H1 (cell line): ENCODE results near the gene GRID1. TPM values are rescaled to one million over a fixed set of nuclear protein-coding genes. Genes with fewer than 3 reads are reported as not detected.

Source experiments
- CREB1 ChIP-seq: IDR thresholded peaks from 2 replicates; pipeline ENCODE4 v1.6.1; 2012; ENCODE audit warnings: inconsistent platforms
- E2F6 ChIP-seq: IDR thresholded peaks from 2 replicates; pipeline ENCODE4 v1.6.1; 2012; ENCODE audit warnings: inconsistent platforms
- EZH2 ChIP-seq: fragments of 200-600 bp; sonication (generic); IDR thresholded peaks from 2 replicates; pipeline ENCODE4 v1.7.1; 2012; ENCODE audit warnings: low read depth, mild to moderate bottlenecking, moderate library complexity, low read length, inconsistent platforms; ENCODE audit not compliant: severe bottlenecking
- KDM1A ChIP-seq: fragments of 200-600, 300-600 bp; sonication (generic); IDR thresholded peaks from 2 replicates; pipeline ENCODE4 v1.7.1; 2016; ENCODE audit warnings: mild to moderate bottlenecking, low read length, borderline replicate concordance
- KDM5A ChIP-seq: fragments of 200-600 bp; IDR thresholded peaks from 2 replicates; pipeline ENCODE4 v1.7.1; 2012; ENCODE audit warnings: mild to moderate bottlenecking, low read length, inconsistent platforms, mixed read lengths
- MAFK ChIP-seq: IDR thresholded peaks from 2 replicates; pipeline ENCODE4 v1.6.1; 2012; ENCODE audit warnings: low read depth, mild to moderate bottlenecking, improper control_type of control experiment, low read length
- NRF1 ChIP-seq: IDR thresholded peaks from 2 replicates; pipeline ENCODE4 v1.6.1; 2011; ENCODE audit warnings: mild to moderate bottlenecking, low read depth, low read length, improper control_type of control experiment
- PHF8 ChIP-seq: fragments of 200-600 bp; sonication (generic); conservative IDR thresholded peaks from 2 replicates; pipeline ENCODE4 v1.7.1; 2012; ENCODE audit warnings: low read depth, mild to moderate bottlenecking, inconsistent platforms, low read length, moderate library complexity
- RBBP5 ChIP-seq: IDR thresholded peaks from 2 replicates; pipeline ENCODE4 v1.7.1; 2012; ENCODE audit warnings: low read depth, mild to moderate bottlenecking, inconsistent platforms, low read length, moderate library complexity, borderline replicate concordance
- RFX5 ChIP-seq: IDR thresholded peaks from 2 replicates; pipeline ENCODE4 v1.6.1; 2011; ENCODE audit warnings: low read depth, low read length, improper control_type of control experiment, borderline replicate concordance
- SP4 ChIP-seq: IDR thresholded peaks from 2 replicates; pipeline ENCODE4 v1.6.1; 2012; ENCODE audit warnings: low read length, inconsistent platforms
- TBP ChIP-seq: IDR thresholded peaks from 2 replicates; pipeline ENCODE4 v1.6.1; 2011; ENCODE audit warnings: low read depth, low read length, improper control_type of control experiment
- polyA plus RNA-seq, 7 experiments: library from polyadenylated mRNA; depleted of rRNA in 3 of 7; stranded (reverse) in 5 of 7; unstranded in 2 of 7; fragments of >200 nt in 5 of 7; fragments of 200-250 nt in 2 of 7; gene quantifications; 1 replicate in 5 of 7; 2 replicates in 1 of 7; 4 replicates in 1 of 7; pipeline versions ENCODE4 v1.2.1 to v1.2.3, GENCODE V29; 2011 to 2013; ENCODE audit warnings: missing spikeins in 2 of 7, mixed read lengths in 2 of 7
- total RNA-seq: library from RNA; stranded (reverse); fragmentation: NEBNext Ultra II Directional; extraction: Animal tissue kit (Norgen Biotek cat#: 25700); gene quantifications from 2 replicates; pipeline ENCODE4 v1.2.1, GENCODE V29; 2021

The GRID1 gene
- total and polyA plus RNA-seq, 2 of the 8 experiments (the other 6 are each of a cell fraction or from before 2014, with no cell fraction given): 0.22 to 0.30 TPM

GRCh38 chr10:86335257-86335656, 31.3 kb downstream of the GRID1 start (continued):
- TF ChIP-seq SP4 (no peak), PHF8 (no peak), MAFK (no peak), CREB1 (no peak), TBP (no peak), RBBP5 (no peak), EZH2 (no peak), KDM5A (no peak), E2F6 (no peak), KDM1A (no peak), NRF1 (no peak), RFX5 (no peak)
